NCI-H2227 (cell line): Measurements from ENCODE around the gene LSMEM2.

Source experiments
- DNase-seq: peaks from one replicate; lab custom pipeline; 2025; ENCODE audit not compliant: unreplicated experiment; lab: John Stamatoyannopoulos, UW

LSMEM2 gene

DNA sequence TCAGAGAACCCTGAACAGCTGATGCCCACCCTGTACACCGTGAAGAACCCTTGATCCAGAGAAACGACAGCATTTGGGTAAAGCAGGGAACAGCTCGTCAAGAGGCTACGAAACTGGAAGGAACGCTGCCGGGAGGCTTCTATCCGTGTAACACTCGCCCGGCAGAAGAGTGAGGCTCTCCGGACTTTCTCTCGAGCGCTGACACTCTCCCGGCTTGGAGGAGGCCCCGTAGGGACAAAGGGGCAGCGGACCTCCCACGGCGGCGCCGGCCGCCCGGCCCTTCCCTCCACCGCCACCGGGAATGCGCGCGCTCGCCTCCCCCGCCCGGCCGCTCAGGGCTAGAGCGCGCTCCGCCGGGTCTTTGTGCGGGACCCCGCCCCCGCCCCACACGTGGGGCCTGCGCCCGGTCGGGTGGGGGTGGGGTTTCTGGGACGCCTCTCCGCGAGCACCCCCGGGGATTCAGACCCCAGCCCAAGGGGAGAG, 42.0 kb downstream of the LSMEM2 start:
- DNase-seq: peak; percentile 84

- peak; percentile 88 for DNase-seq
Measured at GRCh38 chr3:50321336-50322114, 42.6 kb downstream of the LSMEM2 start.

DNA sequence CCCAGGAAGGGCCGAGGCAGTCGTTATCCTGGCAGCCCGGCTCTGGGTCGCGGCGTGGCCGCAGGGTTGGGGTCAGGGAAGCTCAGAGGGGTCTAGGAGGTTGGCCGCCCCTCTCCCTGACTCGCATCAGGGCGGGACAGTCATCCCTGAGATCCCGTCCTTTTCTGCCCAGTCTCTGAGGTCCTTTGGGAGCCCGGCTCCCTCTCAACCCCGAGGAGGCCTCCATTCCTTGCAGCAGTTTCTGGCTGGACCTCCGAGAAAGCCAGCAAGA, 43.2 kb downstream of the LSMEM2 start:
- no peak for DNase-seq

DNA sequence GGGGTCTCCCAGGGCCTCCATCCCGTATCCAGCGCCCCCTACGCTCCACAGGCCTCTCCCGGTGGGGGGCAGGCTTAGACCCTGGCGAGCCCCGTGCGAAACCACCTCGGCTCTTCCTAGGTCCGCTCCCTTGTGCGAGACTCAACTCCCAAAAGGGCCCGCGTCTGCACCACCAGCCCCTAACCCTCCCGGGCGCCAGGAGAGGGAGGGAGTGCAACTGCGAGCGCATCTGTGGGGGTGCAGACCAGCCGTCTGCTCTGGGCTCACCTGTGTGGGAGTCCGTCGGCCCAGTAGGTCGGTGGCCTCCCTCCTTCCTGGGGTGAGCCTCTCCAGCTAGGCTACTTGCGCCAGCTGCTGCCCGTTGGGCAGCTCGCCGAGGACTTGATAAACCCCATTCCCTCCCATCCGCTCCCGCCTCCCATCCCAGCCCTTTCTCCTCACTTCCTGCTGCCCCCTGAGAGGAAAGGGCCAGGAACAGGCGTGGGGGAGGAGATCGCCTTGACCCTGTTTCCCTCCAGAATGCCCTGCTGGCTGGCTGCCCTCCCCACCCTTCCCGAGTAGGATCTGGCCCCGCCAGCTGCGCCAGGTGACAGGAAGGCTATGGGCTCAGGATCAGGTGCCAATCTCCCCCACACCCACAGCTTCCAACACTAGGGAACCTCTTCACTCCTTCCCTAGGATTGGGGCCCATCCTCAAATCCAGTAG, 43.7 kb downstream of the LSMEM2 start, which contains the start of gene HYAL2:
HYAL2 (minus strand) TSS at position 360 of the 706 bp plus-strand sequence. CDS start 2,256 bp downstream, outside the sequence.
- no peak for DNase-seq

GRCh38 chr3:50323092-50323600, 44.3 kb downstream of the LSMEM2 start:
- no peak for DNase-seq

- no peak for DNase-seq
Measured at GRCh38 chr3:50323614-50324199, 44.8 kb downstream of the LSMEM2 start.

DNA sequence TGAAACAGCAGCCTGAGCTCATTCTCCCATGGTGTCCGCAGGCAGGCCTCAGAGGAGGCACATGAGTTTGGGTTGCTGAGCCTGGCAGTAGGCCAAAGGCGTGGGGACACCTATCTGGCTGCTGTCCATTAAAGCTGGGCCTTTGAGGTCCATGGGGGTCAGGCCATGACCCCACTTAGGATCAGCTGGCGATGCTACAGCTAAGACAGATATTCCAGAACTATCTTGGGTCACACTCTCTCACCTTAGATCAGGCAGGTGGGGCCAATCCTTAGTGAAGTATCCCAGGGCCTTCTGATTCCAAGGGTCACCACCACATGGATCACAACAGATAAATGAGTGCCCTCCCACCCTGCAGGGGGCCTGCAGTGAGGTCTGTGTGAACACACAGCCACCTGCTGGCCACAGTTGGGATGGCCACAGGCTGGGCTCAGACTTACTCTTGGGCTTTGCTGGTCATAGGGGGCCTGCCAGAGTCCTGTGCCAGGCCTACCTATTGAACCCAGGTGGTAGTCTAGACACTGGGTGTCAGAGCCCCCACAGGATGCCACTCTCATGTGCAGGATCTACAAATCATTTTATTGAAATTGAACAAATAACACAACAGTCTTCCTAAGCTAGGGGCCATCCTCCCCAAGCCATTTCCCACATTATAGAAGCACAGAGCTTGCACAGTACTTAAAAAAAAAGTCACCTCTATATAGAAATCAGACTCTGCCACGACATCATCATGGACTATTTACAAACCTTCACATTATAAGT, 45.6 kb downstream of the LSMEM2 start:
- peak; percentile 81 for DNase-seq

DNA sequence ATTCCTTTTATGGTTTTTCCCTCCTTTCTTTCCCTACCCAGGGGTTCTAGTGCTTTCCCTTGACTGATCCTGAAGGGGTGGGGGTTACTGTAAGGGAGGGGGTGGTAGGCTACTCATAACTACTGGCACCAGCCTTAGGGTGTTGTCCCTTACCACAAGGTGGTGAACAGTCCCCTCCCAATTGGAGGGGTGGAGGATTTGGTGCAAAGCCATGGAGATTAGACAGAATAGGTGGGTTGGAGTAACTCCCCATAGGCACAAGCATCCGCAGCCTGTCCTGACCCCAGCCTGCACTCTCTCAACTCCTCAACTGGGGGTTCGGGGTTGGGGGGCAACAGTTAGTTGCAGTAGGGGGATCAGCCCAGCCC, 46.2 kb downstream of the LSMEM2 start:
- no peak for DNase-seq

DNA sequence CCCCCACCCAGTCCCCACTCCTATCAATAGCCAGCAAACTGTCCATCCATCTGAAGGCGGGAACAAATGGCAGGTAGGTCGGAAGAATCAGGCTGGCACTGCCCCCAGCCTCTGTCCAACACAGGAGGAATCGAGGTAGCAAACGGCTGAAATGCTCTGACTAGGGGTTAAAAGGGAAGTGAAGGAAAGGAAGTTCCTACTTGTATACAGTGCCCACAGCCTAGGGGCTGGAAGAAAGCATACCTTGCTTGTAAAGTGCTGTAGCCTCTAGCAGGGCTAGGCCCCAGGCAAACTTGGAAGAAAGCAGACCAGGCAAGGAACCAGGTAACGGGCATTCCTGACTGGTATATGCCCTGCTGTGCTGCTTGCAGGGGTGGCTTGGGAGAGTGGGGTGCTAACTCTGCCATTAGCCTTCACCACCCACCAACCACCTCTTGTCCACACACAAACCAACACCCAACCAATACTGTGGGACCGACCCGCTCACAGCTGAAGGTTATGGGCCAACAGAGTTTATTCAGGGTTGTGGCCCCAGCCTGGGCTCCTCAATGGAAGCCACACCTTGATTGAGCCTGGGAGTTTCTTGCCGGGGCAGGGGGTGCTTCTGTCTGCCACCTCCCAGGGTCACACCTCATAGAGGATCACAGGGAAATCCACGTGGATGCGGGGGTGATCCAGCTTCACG, 46.8 kb downstream of the LSMEM2 start:
- no peak for DNase-seq

GRCh38 chr3:50326182-50326541, 47.3 kb downstream of the LSMEM2 start:
- DNase-seq: no peak

GRCh38 chr3:50327129-50327528, 48.2 kb downstream of the LSMEM2 start:
- DNase-seq: no peak

GRCh38 chr3:50327943-50328691, 49.2 kb downstream of the LSMEM2 start, which contains the start of gene TUSC2:
TSS of gene TUSC2 (minus strand) at chr3:50328223. CDS start at chr3:50328099, 124 bp downstream.
- DNase-seq: peak; percentile 96

GRCh38 chr3:50330330-50330729, 51.4 kb downstream of the LSMEM2 start:
- DNase-seq: no peak

DNA sequence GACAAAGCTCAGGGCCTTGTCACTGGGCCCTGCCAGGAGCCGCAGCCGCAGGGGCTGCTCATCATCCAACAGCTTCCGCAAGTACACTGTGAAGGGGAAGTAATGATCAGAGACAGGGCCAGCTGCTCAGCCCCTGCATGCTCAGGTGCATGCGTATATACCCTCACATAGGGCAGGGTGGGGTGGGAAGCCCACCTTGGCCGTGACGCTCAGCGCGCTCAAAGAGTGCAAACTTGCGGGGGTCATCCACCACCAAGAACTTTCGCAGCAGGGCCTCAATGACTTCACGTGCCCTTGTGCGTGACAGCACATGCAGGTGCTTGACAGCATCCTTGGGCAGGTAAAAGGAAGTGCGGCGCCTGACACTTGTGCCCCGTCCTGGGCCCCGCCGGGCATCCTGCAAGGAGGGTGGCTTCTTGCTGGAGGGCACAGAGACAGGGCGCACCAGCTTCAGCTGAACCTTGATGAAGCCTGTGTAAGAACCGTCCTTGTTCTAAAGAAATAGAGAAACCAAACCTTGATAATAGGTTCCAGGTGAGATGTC, 52.5 kb downstream of the LSMEM2 start:
- no peak for DNase-seq

DNA sequence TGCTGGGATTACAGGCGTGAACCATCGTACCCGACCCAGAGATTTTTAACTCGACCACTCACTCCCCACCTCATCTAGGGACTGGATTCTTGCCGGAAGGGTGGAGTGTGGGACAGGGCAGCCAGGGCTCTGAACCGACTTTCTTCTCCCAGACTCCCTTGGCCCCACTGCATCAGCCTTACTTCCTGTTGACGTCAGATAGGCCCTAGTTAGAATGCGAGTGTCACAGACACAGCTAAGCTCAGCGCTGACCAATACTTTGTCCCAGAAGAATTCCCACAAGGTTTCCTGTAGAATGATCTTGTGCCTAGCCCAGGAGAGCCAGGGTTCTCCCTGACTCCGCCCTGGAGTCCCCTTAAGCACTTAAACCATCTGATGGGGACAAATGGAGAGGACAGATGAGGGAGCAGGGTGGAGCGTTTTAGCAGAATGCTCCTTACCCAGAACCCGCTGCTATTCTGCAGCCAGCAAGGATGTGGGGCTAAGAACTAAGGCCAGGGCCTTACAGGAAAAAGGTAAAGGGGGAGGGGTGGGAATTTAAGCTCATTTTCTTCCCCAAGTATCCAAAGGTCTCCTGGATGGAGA, 54.9 kb downstream of the LSMEM2 start:
- no peak for DNase-seq

DNA sequence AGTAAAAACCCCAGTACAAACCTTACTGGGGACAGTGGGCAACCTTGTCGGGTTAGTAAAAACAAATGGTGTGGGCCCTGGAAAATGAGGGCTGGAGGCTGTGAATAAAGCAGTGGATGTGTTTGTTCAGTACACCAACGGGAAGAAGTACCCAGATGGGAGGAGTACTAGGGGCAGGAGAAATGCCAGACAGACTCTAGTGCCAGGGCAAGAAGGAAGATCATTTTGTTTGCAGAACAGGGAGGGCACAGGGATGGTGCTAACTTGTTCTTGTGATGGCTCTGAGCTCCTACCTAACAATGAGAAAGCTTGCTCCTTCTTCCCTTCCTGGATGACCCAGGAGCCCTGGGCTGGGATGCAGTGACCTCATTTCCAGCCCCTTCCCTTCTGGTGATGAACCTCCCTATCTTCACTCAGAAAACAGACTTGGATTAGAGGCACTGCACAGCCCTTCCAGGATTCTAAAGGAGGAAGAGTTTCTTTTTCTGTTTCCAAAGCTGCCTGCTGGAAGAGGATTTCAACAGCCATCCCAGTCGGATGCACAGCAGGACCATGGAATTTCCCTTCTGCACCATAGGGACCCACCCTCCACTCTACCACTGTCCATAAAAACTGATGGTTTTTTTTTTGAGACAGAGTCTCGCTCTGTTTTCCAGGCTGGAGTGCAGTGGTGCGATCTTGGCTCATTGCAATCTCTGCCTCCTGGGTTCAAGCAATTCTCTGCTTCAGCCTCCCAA, 55.6 kb downstream of the LSMEM2 start:
- no peak for DNase-seq

DNA sequence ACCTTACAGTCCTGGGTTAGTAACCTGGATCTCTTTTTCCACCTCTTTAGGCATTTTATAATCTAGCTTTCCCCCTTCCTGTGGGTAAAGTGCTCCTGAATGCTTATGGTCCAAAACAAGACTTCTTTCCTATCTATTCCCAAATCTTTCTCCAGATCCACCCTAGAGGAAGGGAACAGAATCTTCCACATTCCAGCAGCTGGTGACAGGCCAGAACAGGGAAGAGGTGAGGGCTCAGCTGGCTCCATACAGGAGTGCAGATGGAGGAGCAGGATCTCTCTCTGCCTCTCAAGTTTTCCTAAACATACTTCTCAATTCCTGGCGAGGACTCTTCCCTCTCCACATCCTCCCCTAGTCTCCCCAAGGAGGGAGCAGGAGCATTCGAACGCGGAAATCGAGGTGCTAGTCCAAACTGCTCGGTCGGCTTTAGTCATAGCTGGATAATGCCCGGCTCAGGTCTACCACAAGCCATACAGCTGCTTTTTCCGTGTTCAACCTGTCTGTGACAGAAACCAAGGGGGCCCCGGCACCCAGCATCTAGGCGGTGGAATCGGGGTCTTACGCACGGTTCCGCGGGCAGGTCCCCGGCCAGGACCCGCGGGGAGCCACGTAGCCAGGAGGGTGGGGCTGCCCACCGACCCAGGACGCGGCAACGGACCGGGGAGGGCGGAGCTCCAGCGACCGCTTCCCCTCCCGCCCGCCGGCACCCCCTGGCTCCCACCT, 57.7 kb downstream of the LSMEM2 start:
- DNase-seq: no peak
